Epithelial cell of prostate (primary cell): Measurements from ENCODE around the gene SLC25A22.
A peak's percentile ranks its signal among the peaks of the same experiment; 100 is the strongest.

Experiments
- DNase-seq: peaks from one replicate; pipeline ENCODE4 v3.0.0-alpha.2; 2011; ENCODE audit warnings: low read depth, low spot score
- H3K27ac ChIP-seq: fragments of 450-650 bp; 2 replicates; pipeline ENCODE4 v1.5.1; 2017; ENCODE audit warnings: mild to moderate bottlenecking

The SLC25A22 gene

DNA sequence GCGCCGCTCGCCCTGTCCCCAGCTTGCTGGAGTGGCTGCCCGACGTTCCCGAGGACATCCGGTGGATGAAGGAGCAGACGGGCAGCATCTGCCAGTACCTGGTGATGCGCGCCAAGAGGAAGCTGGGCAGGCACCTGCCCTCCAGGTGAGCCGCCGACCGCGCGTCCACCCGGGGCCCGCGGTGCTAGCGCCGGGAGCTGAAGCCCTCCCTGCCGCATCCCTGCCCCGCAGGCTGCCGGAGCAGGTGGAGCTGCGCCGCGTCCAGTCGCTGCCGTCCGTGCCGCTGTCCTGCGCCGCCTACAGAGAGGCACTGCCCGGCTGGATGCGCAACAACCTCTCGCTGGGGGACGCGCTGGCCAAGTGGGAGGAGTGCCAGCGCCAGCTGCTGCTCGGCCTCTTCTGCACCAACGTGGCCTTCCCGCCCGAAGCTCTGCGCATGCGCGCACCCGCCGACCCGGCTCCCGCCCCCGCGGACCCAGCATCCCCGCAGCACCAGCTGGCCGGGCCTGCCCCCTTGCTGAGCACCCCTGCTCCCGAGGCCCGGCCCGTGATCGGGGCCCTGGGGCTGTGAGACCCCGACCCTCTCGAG lies 26.3 kb upstream of the SLC25A22 start:
- H3K27ac ChIP-seq = no peak overlapping the region
- no peak for DNase-seq

DNA sequence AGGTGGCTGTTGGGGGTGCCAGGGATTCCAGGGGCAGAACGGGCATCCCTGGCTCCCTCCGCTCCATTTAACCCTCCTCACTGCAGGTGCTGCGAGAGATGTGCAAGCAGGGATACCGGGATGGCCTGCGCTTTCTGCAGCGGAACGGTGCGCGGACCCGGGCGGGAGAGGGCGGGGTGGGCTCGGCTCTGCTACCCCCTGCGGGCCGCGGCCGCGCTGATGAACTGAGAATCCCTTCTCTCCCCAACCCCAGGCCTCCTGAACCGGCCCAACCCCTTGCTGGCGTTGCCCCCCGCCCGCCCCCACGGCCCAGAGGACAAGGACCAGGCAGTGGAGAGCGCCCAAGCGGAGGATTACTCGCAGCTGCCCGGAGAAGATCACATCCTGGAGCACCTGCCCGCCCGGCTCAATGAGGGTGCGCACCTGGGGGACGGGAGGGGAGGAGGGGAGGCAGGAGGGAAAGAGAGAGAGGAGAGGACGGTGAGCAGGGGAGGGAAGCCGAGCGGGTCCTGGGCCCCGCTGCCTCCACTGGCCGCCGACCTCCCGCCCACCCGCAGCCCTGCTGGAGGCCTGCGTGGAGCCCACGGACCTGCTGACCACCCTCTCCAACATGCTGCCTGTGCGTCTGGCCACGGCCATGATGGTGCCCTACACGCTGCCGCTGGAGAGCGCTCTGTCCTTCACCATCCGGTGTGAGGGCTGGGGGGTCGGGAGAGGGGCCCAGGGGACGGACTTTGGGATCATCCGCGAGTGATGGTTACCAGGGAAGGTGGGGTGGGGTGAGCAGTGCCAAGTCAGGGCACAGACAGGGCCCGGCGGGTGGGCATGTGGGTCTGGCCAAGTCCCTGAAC lies 25.6 kb upstream of the SLC25A22 start:
- no peak overlapping the region for H3K27ac ChIP-seq
- no peak for DNase-seq

DNA sequence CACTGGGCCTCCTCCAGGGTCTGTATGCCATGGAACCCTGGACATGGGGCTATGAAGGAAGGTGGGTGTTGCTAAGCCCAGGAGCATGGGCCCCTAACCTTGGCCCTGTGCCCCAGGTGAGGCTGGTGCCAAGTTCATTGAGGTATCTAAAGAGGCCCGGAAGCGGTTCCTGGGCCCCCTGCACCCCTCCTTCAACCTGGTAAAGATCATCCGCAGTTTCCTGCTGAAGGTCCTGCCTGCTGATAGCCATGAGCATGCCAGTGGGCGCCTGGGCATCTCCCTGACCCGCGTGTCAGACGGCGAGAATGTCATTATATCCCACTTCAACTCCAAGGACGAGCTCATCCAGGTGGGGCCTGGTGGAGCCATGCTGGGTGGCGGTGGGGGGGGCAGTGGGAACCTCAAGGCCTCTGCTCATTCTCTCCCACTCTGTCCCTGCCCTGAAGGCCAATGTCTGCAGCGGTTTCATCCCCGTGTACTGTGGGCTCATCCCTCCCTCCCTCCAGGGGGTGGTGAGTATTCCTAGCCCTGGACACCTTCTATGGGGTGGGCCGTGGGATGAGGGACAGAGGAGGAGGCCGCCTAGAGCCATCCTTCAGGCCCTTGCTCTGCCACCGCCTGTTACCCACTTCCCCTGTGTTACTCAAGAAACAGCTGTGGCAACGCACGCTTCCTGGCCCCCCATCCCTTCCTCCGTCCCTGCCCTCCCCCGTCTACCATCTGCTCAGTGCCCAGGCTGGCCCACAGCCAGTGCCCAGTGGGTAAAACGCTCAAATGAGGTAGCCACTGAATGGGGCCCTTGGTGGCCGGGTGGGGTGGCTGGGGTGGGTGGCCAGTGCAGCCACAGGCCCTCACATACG lies 23.7 kb upstream of the SLC25A22 start:
- no peak for DNase-seq
- peak overlapping the region; percentile 92 for H3K27ac ChIP-seq

DNA sequence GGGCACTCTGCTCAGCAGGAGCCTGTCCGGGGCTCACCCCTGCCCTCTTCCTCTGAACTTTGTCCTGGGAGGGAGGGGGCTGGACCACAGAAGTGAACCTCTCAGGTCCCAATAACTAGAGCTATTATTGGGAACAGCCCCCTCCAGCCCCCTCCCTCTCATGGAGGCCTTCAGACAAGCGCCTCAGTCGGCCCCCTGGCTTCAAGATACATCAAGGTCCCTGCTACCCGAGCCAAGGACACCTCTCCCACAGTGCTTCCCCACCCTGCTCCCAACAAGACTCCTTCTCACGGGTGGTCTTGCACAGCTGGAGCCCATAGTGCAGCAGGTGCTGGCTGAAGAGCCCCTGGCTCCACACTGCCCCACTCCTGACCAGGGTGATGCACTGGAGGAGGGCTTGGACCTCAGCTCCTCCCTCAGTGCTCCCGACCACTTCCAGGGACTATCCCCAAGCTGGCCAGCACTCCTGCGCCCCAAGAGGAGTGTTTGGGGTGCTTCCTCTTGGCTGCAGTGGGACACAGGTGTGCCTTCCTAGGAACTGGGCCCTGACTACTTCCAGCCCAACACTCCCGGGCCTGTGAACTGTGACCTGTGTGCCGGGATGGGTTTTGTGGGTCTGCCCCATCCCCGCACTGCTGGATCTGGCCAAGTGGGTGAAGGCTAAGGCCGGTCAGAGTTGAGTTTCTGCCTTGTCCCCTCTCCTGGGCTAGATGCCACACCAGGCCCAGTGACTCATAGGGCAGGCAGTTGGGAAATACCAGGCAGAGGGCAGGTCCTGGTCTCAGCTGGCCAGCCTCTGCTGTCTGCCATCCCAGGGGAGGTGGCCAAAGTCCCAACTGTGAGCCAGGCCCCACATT lies 22.8 kb upstream of the SLC25A22 start:
- peak overlapping the region; percentile 92 for H3K27ac ChIP-seq
- DNase-seq = no peak

DNA sequence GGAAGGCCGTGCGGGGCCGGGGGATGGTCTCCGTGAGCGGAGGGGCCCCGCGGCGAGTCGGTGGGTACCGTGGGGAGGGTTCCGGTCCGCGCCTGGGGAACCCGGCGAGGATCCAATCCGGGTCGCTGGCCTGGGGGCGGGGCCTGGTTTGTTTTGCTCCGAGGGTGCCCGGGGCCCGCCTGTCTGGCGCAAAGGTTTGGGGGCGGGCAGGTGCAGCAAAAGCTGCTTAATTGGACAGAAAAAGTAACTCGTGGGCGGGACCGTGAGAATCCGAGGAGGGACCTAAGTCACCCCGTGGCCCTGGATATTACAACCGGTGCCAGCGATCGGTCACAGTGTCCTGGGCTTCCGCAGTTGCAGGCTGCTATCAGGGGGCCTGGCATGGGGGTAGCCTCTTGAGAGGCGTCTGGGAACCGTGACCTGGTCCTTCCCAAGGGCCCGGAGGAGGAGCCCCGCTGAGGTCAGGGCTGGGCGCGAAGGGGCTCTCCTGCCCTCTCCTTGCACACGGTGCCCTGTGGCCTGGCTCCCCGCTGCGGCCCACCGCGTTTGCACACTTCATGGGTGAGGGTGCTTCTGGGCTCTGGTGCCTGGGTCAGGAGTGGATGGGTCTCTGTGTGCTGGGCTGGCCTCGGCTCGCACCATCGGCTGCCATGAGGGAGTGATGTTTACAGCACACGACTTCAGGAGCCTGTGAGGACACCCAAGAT lies 22.0 kb upstream of the SLC25A22 start:
- peak overlapping the region; percentile 92 for H3K27ac ChIP-seq
- no peak for DNase-seq

DNA sequence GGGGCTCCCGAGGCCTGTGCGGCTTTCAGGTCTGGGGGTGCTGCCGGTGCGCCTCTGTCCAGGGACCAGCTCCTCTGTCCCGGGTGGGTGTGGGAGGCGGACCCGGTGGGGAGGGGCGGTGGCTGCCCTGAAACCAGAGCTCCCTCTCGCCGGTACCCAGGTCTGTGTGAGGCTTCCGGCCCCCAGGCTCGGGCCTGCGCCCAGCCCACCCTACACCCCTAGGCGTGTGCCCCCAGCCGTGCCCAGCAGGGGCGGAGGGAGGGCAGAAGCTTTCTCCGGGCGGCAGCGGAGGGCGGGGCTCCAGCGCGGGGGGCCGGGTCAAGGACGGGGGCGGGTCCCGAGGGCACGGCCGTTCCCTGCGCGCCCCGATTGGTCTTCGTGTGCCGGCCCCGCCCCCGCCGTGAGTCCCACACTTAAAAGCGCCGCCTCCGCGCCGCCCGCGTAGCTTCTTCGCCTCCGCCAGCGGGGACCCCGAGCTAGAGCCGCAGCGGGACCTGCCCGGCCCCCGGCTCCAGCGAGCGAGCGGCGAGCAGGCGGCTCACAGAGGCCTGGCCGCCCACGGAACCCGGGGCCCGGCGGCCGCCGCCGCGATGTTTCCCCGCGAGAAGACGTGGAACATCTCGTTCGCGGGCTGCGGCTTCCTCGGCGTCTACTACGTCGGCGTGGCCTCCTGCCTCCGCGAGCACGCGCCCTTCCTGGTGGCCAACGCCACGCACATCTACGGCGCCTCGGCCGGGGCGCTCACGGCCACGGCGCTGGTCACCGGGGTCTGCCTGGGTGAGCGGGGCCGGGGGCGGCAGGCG lies 21.2 kb upstream of the SLC25A22 start:
- H3K27ac ChIP-seq = peak overlapping the region; percentile 92
- no peak for DNase-seq

DNA sequence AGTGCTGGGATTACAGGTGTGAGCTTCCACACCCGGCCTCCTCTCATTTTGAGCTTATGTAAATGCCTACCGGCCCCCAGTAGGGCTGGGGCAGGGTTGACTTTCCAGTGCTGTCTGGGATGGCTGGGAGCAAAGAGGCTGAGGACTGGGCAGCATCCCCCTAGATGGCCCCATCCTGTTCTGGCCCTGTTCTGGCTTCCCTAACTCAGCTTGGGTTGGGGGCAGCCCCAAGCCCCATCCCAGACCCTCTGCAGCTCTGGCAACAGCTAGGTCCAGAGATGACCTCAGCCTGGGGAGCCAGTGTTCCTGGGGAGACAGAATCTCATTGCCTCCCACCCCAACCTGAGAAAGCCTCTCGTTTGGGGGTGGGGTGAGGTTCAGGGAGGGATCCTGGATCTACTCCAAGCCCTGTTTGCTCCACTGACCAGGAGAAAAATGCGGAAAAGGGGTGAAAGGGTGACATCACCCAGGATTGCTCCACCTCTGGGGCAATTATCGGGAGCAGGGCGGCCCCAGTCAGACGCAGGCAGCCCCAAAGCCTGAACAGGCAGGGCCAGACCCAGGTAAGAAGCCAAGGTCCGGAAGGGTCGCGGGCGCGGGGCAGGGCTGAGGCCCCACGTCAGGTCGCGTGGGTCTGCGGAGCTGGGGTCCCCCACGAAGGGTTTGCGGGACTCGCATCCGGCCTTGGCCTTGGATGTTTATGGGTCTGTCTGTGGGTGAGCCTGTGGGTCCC lies 20.5 kb upstream of the SLC25A22 start, which contains the start of gene PNPLA2:
Gene PNPLA2, plus strand, starts transcription at position 519 of the 733 bp plus-strand sequence. CDS start 805 bp downstream, outside the sequence.
- DNase-seq = no peak

DNA sequence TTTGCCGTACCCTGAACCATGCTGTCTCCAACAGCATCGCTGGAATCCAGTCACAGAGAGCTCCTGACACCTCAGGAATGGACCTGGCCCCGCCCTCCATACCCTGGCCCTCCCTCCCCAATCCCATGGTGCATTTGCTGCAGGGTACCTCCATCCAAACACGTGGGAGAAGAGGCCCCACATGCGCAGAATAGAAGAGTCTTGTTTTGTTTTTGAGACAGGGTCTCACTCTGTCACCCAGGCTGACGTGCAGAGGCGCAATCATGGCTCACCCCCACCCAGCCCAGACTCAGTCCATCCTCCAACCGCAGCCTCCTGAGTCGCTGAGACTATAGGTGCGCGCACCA lies 18.3 kb upstream of the SLC25A22 start:
- no peak for DNase-seq
- H3K27ac ChIP-seq = no peak overlapping the region

More for the DNA sequence above, 20.5 kb upstream of the SLC25A22 start, which contains the start of gene PNPLA2:
- H3K27ac ChIP-seq = peak within 1 kb of the TSS; percentile 92

DNA sequence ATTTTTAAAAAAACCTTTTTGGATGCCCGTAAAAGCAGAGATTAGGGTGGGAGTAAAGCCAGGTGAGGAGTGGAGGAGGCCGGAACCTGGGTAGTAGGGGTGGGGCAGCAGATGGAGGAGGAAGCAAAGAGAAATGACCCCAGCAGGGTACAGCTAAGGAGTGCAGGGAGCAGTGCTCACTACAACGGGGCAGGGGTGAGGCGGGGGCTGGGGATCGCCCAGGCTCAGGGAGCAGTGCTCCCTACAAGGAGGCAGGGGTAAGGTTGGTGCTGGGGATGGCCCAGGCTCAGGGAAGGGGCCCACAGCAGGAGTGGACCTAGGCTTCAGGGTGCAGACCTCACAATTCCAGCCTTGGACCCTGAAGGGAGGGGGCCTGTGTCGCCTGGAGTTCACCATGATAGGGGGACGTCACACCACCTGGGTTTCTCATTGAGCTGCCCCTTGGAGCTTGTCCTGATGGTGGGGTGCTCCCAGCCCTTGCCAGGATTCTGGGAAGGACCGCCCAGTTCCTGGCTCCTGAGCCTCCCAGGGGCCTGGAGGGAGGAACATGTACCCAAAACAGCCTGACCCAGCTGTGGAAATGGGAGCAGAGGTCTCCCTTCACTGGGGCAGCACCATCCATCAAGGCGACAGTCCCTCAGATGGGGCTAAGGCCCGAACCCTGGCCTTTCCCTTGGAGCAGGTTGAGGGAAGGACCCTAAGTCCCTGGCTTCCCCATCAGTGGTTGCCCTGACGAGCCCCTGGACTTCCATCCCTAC lies 17.8 kb upstream of the SLC25A22 start:
- DNase-seq = no peak
- H3K27ac ChIP-seq = no peak overlapping the region

DNA sequence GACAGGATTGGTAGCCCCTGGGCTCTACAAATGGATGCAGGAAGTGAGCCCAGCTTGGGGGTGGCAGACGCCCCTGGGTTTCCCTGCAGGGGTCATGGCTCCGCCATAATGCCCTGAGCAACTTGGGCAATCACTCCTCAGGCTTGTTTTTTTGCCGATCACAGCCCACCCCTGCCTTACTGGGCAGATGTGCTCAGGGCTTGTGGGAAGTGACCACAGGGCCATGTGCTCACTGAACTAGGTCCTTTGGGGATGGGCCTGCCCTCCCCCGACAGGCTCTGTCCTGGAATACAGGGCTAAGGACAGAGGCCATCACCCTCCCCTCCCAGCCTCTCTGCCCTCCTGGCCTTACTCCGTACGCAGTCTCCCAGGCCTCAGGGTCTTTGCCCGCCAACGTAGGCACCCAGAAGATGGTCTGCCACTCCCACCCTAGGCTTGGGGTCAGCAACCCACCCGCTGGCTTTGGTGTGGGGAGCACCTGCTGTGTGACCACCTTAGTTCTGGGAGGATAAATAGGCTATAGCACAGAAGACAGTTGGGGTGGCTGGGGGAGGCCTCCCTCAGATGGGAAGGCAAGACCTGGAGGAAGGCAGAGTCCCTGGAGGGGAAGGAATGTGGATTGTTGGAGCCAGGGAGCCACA lies 15.5 kb upstream of the SLC25A22 start:
- no peak overlapping the region for H3K27ac ChIP-seq
- no peak for DNase-seq

DNA sequence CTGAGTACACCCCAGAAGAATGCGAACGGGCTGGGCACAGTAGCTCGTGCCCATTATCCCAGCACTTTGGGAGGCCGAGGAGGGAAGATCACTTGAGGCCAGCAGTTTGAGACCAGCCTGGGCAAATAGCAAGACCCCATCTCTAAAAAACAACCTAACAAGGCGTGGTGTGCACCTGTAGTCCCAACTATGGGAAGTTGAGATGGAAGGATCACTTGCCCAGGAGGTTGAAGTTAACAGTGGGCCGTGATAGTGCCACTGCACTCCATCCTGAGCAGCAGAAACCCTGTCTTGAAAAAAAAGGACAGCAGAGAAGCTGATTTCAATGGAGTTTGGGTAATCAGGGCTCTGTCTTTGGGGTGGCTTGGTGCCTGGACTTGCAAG lies 15.0 kb upstream of the SLC25A22 start:
- no peak for DNase-seq

DNA sequence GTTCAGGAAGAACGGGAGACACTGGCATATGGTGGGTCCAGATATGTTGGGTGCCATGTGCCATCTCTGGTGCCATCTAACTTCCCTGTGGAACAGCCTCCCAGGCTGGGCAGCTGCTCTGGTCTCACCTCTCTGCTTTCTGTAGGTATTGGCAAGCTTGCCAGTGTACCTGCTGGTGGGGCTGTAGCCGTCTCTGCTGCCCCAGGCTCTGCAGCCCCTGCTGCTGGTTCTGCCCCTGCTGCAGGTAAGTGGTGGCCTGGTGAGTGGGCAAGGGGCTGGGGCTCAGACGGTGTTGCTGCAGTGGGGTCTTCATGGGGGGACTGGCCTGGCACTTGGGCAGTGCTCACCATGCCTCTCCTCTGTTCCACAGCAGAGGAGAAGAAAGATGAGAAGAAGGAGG lies 14.3 kb upstream of the SLC25A22 start:
- peak overlapping the region; percentile 92 for H3K27ac ChIP-seq
- no peak for DNase-seq

More for the DNA sequence above, 15.0 kb upstream of the SLC25A22 start:
- H3K27ac ChIP-seq = no peak overlapping the region

DNA sequence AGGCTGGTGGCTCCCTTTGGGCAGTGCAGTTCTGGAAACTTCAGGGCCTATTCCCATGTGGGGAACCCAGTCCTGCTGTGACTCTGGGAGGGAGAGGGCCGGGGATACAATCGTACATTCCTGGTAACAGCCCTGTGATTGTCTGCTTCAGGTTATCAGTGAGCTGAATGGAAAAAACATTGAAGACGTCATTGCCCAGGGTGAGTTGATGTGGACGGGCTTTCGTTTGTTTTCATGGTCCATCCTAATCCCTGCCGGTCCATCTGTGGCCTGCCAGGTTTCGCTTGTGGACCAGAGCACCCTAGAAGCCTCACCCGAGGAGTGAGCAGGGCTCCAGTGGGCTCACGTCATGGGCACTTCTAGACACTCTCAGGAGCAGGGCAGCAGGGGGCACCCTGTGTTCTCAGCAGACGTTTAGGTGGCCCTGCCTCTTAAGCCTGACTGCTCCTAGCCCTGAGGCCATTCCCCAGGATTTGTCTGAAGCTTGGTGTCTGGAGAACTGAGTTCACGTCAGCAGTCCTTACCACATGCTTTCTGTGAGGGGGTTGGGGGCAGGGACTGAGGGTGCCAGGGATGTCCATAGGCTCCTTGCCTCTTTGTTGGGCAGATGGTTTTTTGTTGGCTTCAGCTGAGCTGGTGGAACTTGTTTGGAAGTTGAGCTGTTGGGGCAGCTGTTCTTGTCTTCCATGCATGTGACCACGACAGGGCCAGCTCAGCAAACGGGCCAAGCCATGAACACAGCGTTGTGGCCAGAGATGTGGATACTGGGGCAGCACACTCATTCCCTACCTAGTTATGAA lies 13.6 kb upstream of the SLC25A22 start:
- no peak for DNase-seq

DNA sequence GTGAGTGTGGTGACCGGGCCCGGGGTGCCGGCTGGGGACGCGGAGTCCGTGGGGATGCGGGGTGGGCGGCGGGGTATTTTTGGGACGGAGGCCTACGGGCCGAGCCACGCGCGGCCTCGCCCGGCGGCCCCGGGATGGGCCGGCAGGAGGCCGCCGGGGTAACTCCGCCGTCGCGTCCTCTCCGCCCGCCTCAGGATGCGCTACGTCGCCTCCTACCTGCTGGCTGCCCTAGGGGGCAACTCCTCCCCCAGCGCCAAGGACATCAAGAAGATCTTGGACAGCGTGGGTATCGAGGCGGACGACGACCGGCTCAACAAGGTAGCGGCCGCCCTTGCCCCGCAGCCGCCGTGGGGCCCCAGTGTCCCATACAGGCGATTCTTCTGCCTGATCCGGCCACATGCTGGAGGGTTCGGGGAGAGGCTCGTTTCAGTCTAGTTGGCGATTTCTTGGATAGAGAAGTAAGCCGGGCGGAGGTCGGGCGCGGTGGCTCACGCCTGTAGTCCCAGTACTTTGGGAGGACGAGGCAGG lies 12.0 kb upstream of the SLC25A22 start:
- DNase-seq = no peak

More for the DNA sequence above, 13.6 kb upstream of the SLC25A22 start:
- H3K27ac ChIP-seq = peak overlapping the region; percentile 92

DNA sequence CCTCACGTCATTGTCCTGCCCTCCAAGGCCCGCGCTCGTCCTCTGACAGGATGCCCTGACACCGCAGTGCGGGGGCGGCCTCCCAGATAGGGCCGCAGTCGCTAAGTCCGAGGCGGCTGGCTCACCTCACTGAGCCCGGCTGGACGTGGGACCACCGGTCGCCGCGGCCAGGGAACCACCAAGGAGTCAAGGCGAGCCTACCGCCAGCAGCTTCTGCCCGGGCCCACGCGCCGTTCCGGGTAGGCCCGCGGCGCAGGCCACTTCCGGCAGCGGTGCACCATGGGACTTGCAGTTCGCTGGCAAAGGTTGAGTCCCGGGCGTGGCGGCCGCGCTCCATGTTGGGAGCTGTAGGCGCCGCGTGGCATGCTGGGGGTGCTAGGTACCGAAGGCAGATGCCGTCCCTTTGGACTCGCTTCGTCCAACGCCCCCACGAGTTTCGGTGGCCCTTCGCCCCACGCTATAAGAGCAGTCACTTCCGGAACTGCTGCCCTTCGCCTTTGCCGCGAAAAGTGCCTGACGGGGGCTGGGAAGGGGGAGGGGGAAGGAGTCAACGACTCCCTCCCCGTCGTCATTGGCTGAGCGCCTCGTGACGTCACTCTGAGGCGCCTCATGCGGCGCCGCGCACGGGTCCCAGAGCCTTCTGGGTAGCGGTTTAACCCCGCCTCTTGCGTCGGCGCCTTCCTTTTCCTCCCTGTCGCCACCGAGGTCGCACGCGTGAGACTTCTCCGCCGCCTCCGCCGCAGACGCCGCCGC lies 11.4 kb upstream of the SLC25A22 start, which contains the start of gene RPLP2:
Gene RPLP2, plus strand, starts transcription at position 681 of the 753 bp plus-strand sequence. CDS start 268 bp downstream, outside the sequence.
- peak within 1 kb of the TSS; percentile 92 for H3K27ac ChIP-seq
- DNase-seq = peak; percentile 85

More for the DNA sequence above, 12.0 kb upstream of the SLC25A22 start:
- H3K27ac ChIP-seq = peak overlapping the region; percentile 92
